Measurements from ENCODE around the gene MMP24OS.
"Not testable (repeated sequence)": the region's sequence is repeated elsewhere in the genome, so short reads cannot be mapped to it uniquely, and the experiment has no call there.

The MMP24OS gene

GRCh38 chr20:35277531-35278395, at the start of gene MMP24OS:
Gene MMP24OS (minus strand): TSS chr20:35278122. CDS start chr20:35277929, 193 bp downstream.
- DNase-seq = peak; percentile 91

GRCh38 chr20:35327074-35327976, 49.4 kb upstream of the MMP24OS start:
- no peak for DNase-seq

GRCh38 chr20:35326740-35327073, 48.8 kb upstream of the MMP24OS start:
- DNase-seq = no peak

GRCh38 chr20:35326021-35326739, 48.3 kb upstream of the MMP24OS start:
- DNase-seq = no peak

GRCh38 chr20:35325401-35325800, 47.5 kb upstream of the MMP24OS start:
- DNase-seq = no peak

GRCh38 chr20:35320396-35321126, 42.6 kb upstream of the MMP24OS start:
- DNase-seq = no peak

GRCh38 chr20:35319871-35320197, 41.9 kb upstream of the MMP24OS start:
- DNase-seq = no peak

- no peak for DNase-seq
These were observed 41.4 kb upstream of the MMP24OS start for GRCh38 chr20:35319192-35319870.

GRCh38 chr20:35318502-35319157, 40.7 kb upstream of the MMP24OS start:
- DNase-seq = no peak

GRCh38 chr20:35317416-35318210, 39.7 kb upstream of the MMP24OS start:
- DNase-seq = no peak

GRCh38 chr20:35316086-35316485, 38.2 kb upstream of the MMP24OS start:
- no peak for DNase-seq

- DNase-seq = not testable (repeated sequence)
These were observed 37.7 kb upstream of the MMP24OS start for GRCh38 chr20:35315632-35316020.

- DNase-seq = no peak
These were observed 37.1 kb upstream of the MMP24OS start for GRCh38 chr20:35314816-35315631.

- no peak for DNase-seq
These were observed 34.4 kb upstream of the MMP24OS start for GRCh38 chr20:35312318-35312717.

GRCh38 chr20:35311822-35312221, 33.9 kb upstream of the MMP24OS start:
- DNase-seq = no peak

- DNase-seq = no peak
These were observed 33.5 kb upstream of the MMP24OS start for GRCh38 chr20:35311409-35311808.

GRCh38 chr20:35307666-35308653, 30.0 kb upstream of the MMP24OS start:
- DNase-seq = no peak

- peak; percentile 41 for DNase-seq
These were observed 29.1 kb upstream of the MMP24OS start for GRCh38 chr20:35306931-35307517.
